Type B pancreatic cell (in vitro differentiated cells): Measurements from ENCODE around the gene RBM20. TPM values are rescaled to one million over a fixed set of nuclear protein-coding genes. Genes with fewer than 3 reads are reported as not detected.
A peak's percentile ranks its signal among the peaks of the same experiment; 100 is the strongest.

Experiments used
- DNase-seq: peaks from one replicate; pipeline ENCODE4 v3.0.0; 2021; ENCODE audit warnings: mixed read lengths; ENCODE audit not compliant: unreplicated experiment; ENCODE audit errors: extremely low spot score
- H3K27ac Mint-ChIP-seq: 2 replicates; pipeline ENCODE4 v1.8.0; 2021; ENCODE audit warnings: mild to moderate bottlenecking, mixed read lengths
- H3K27me3 Mint-ChIP-seq: 2 replicates; pipeline ENCODE4 v1.8.0; 2021; ENCODE audit warnings: mixed read lengths
- H3K36me3 Mint-ChIP-seq: 2 replicates; pipeline ENCODE4 v1.8.0; 2021; ENCODE audit warnings: mixed read lengths
- H3K4me1 Mint-ChIP-seq: one replicate; pipeline ENCODE4 v1.8.0; 2021; ENCODE audit warnings: mixed read lengths; ENCODE audit not compliant: unreplicated experiment
- H3K4me3 Mint-ChIP-seq: 2 replicates; pipeline ENCODE4 v1.8.0; 2021; ENCODE audit warnings: mild to moderate bottlenecking, mixed read lengths
- H3K9me3 Mint-ChIP-seq: 2 replicates; pipeline ENCODE4 v1.8.0; 2021; ENCODE audit warnings: mixed read lengths
- total RNA-seq: library from RNA; stranded (reverse); gene quantifications from 2 replicates; pipeline ENCODE4 v1.2.1, GENCODE V29; 2021; ENCODE audit warnings: low replicate concordance
- TF ChIP-seq, protein P1 (sequence below): fragments of 200-600 bp; sonication (generic); conservative IDR thresholded peaks from 2 replicates; pipeline ENCODE4 v1.5.0; 2021; ENCODE audit warnings: antibody characterized with exemption, mild to moderate bottlenecking

Gene RBM20
- total RNA-seq, 1 donor from 2014 or later, result 5.2 TPM

DNA sequence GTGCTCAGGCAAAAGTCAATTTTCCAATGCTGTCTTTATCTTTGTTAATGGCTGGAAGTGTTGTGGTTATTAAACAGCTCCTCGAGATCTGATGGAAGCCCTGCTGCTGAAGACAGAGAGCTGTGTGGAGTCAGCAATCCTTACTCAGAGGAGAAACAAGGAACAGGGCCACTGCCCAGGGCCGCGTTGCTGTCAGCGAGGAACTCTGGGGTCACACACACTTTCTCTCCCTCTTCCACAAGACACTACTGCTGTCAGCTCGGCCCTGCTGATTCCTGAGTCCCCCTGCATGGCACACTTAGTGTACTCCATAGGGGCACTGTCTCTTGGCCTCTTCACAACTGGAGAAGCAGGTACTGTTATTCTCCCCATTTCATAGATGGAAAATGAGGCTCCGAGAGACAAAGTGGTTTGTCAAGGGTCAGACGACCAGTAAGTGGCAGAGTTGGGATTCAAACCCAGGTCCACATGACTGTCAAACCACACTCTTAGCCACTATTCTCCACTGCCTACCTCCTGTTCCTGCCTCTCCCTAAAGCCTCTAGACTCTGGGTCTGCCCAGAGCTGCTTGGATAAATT, 198.3 kb downstream of the RBM20 start:
- Mint-ChIP-seq H3K36me3 (peaks cover 4% of the 10 kb centered on the region), H3K4me3 (no peak overlapping the region), H3K4me1 (peaks cover 61% of the 10 kb centered on the region), H3K27ac (peak overlapping the region; percentile 30), H3K9me3 (no peaks in the 10 kb centered on the region), H3K27me3 (no peaks in the 10 kb centered on the region)
- TF ChIP-seq, protein P1, sequence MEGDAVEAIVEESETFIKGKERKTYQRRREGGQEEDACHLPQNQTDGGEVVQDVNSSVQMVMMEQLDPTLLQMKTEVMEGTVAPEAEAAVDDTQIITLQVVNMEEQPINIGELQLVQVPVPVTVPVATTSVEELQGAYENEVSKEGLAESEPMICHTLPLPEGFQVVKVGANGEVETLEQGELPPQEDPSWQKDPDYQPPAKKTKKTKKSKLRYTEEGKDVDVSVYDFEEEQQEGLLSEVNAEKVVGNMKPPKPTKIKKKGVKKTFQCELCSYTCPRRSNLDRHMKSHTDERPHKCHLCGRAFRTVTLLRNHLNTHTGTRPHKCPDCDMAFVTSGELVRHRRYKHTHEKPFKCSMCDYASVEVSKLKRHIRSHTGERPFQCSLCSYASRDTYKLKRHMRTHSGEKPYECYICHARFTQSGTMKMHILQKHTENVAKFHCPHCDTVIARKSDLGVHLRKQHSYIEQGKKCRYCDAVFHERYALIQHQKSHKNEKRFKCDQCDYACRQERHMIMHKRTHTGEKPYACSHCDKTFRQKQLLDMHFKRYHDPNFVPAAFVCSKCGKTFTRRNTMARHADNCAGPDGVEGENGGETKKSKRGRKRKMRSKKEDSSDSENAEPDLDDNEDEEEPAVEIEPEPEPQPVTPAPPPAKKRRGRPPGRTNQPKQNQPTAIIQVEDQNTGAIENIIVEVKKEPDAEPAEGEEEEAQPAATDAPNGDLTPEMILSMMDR, result no peak
- DNase-seq, result no peak

DNA sequence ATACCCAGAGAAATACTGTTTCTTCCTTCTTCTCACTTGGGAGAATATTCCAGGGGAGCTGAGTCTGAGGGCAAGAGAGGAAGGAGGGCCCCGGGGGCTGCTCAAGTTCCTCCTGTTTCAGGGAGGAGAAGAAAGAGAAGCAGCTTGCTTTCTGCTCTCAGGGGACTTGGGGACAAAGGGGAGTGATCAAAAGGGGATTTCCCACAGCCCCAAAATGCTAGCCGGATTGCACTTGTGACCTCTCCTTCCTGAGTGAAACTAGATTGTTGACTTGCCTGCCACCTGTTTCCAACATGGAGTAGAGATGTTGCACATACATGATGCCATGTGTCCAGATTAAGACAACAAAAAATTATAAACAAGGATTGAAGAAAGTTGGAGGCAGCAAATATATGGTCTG, 198.9 kb downstream of the RBM20 start:
- H3K4me3 Mint-ChIP-seq, result no peak overlapping the region
- TF ChIP-seq, protein P1, result no peak
- H3K9me3 Mint-ChIP-seq, result no peaks in the 10 kb centered on the region
- peak overlapping the region; percentile 30 for H3K27ac Mint-ChIP-seq
- DNase-seq, result no peak
- no peaks in the 10 kb centered on the region for H3K36me3 Mint-ChIP-seq
- peaks cover 59% of the 10 kb centered on the region for H3K4me1 Mint-ChIP-seq
- H3K27me3 Mint-ChIP-seq, result no peaks in the 10 kb centered on the region

DNA sequence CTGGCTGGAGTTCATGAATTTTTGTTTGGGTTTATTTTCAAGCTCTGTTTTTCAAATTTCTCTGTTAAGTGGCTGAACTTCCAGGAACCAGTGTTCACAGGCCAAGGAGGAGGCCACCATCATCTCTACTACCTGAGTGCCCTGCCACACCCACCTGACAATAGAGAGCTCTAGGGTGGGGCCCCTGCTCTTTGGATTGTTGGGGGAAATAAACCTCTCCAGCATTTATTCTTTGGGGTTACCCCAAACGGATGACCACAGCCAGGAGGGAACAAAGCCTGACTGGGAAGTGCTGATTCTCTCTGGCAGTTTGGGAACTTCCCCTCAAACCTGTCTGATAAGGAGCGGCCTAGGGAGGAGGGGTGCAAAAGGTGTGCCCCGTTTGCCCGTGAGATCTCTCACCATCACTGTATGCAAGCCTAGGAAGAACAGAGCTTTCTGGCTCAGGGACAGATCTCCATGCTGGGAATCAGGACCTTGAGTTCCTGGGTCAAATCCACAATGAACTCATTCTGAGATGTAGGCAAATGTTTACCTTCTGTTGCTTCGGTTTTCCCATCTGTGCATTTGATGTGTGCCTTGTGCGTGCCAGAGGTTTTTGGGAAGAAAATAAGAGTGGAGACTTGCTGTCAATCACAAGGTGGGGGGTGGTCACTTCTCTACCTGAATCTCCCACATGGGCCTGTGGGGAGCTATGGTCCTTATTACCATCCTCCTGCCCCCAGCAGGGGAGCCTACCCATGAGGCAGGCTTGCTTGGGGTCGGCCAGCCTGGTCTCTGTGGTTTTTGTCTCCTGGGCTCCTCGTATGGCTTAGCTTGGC, 199.9 kb downstream of the RBM20 start:
- H3K27me3 Mint-ChIP-seq, result no peaks in the 10 kb centered on the region
- no peak overlapping the region for H3K4me3 Mint-ChIP-seq
- peak overlapping the region; percentile 30 for H3K27ac Mint-ChIP-seq
- no peaks in the 10 kb centered on the region for H3K9me3 Mint-ChIP-seq
- peaks cover 62% of the 10 kb centered on the region for H3K4me1 Mint-ChIP-seq
- TF ChIP-seq, protein P1, result no peak
- H3K36me3 Mint-ChIP-seq, result no peaks in the 10 kb centered on the region
- no peak for DNase-seq

DNA sequence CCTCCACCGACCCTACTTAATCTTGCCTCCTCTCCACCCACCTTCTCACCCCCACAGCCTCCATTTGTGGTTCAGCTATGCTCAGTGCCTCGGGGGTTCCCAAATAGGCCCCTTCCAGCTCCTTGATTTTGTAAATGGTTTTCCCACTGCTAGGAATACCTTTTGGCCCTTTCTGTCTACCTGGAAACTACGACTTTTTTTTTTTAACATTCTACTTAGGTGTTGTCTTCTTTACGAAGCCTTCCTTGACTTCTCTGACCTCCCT, 200.4 kb downstream of the RBM20 start:
- no peaks in the 10 kb centered on the region for H3K9me3 Mint-ChIP-seq
- no peak overlapping the region for H3K4me3 Mint-ChIP-seq
- H3K4me1 Mint-ChIP-seq, result peaks cover 63% of the 10 kb centered on the region
- DNase-seq, result no peak
- no peak overlapping the region for H3K27ac Mint-ChIP-seq
- no peaks in the 10 kb centered on the region for H3K27me3 Mint-ChIP-seq
- no peaks in the 10 kb centered on the region for H3K36me3 Mint-ChIP-seq
- TF ChIP-seq, protein P1, result no peak

DNA sequence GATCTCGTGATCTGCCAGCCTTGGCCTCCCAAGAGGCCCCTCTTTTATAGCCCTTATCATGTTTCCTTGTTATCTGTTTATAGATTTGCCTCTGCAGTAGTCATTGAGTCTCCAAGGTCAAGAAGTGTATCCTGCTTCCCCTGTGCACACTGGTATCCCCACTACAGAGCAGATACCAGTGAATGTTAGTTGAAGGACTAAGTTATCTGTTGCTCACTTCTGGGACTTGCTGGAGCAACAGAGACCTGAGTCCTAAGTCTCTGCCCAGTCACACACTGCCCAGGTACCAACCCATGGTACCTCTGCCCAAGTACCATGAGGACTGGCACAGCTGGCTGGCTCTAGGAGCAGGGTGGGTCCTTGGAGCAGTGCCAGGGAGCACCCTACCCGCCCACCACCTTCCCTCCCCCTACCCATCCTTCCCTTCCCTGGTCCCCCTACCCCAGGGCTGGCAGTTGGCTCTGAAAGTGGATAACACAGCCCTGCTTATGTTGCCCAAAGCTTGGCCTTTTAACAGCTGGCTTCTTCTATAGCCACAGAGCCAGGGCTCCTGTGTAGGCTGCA, 201.1 kb downstream of the RBM20 start:
- H3K27ac Mint-ChIP-seq, result peak overlapping the region; percentile 92
- H3K36me3 Mint-ChIP-seq, result no peaks in the 10 kb centered on the region
- H3K9me3 Mint-ChIP-seq, result no peaks in the 10 kb centered on the region
- peaks cover 59% of the 10 kb centered on the region for H3K4me1 Mint-ChIP-seq
- peak overlapping the region; percentile 65 for H3K4me3 Mint-ChIP-seq
- H3K27me3 Mint-ChIP-seq, result no peaks in the 10 kb centered on the region
- TF ChIP-seq, protein P1, result no peak
- DNase-seq, result no peak
